CD1c-positive myeloid dendritic cell (primary cell): Measurements from ENCODE around the gene STX18.

Source experiments
- DNase-seq: peaks from one replicate; pipeline ENCODE4 v3.0.0-alpha.2; 2016; ENCODE audit errors: extremely low spot score

The STX18 gene

GRCh38 chr4:4405358-4405962 lies 136.4 kb downstream of the STX18 start:
- DNase-seq, result no peak

- DNase-seq, result no peak
These were observed 138.9 kb downstream of the STX18 start for GRCh38 chr4:4402966-4403365.

GRCh38 chr4:4401036-4401435 lies 140.8 kb downstream of the STX18 start:
- no peak for DNase-seq

GRCh38 chr4:4398430-4398829 lies 143.4 kb downstream of the STX18 start:
- no peak for DNase-seq

- no peak for DNase-seq
These were observed 144.4 kb downstream of the STX18 start for GRCh38 chr4:4397441-4397819.

GRCh38 chr4:4396628-4397440 lies 145.0 kb downstream of the STX18 start:
- no peak for DNase-seq

GRCh38 chr4:4395849-4396627 lies 145.8 kb downstream of the STX18 start:
- no peak for DNase-seq

- no peak for DNase-seq
These were observed 146.5 kb downstream of the STX18 start for GRCh38 chr4:4395371-4395770.

GRCh38 chr4:4394644-4395043 lies 147.2 kb downstream of the STX18 start:
- no peak for DNase-seq

GRCh38 chr4:4392501-4393183 lies 149.2 kb downstream of the STX18 start:
- DNase-seq, result no peak

- no peak for DNase-seq
These were observed 150.0 kb downstream of the STX18 start for GRCh38 chr4:4391866-4392265.

- DNase-seq, result no peak
These were observed 151.2 kb downstream of the STX18 start for GRCh38 chr4:4390515-4391240.

- no peak for DNase-seq
These were observed 151.8 kb downstream of the STX18 start for GRCh38 chr4:4390046-4390445.

GRCh38 chr4:4388836-4389575 lies 152.8 kb downstream of the STX18 start:
- DNase-seq, result no peak

- no peak for DNase-seq
These were observed 153.5 kb downstream of the STX18 start for GRCh38 chr4:4388311-4388790.

- peak; percentile 2 for DNase-seq
These were observed 154.1 kb downstream of the STX18 start for GRCh38 chr4:4387531-4388310.

- peak; percentile 7 for DNase-seq
These were observed 155.0 kb downstream of the STX18 start, which contains the start of gene NSG1 for GRCh38 chr4:4386736-4387392. Gene NSG1 (plus strand): TSS chr4:4387102. CDS start chr4:4387630, 528 bp downstream.

- no peak for DNase-seq
These were observed 155.5 kb downstream of the STX18 start for GRCh38 chr4:4386296-4386735.

GRCh38 chr4:4385729-4386295 lies 156.0 kb downstream of the STX18 start:
- no peak for DNase-seq
